Esophagus muscularis mucosa (tissue), 4 donors: Measurements from ENCODE around the gene NEK8. TPM values are rescaled to one million over a fixed set of nuclear protein-coding genes. Genes with fewer than 3 reads are reported as not detected.

ENCODE experiments used
- DNase-seq: peaks from one replicate; pipeline ENCODE4 v3.0.0-alpha.2; 2017; ENCODE audit errors: extremely low spot score
- H3K27ac ChIP-seq, 4 donors: fragments of 200-600 bp; sonication (generic); replicated peaks in 1 of 4; 1 replicate in 3 of 4; 2 replicates in 1 of 4; pipeline ENCODE4 v1.5.1; 2016 to 2019; ENCODE audit warnings: mild to moderate bottlenecking in 1 of 4
- H3K27me3 ChIP-seq, 4 donors: fragments of 200-600 bp; sonication (generic); one replicate each; pipeline versions ENCODE4 v1.5.1 to v1.6.0; 2016 to 2019
- H3K36me3 ChIP-seq, 4 donors: fragments of 200-600 bp; sonication (generic); one replicate each; pipeline ENCODE4 v1.5.1; 2016 to 2019
- H3K4me1 ChIP-seq, 4 donors: fragments of 200-600 bp; sonication (generic); one replicate each; pipeline ENCODE4 v1.5.1; 2016 to 2019
- H3K4me3 ChIP-seq, 4 donors: fragments of 200-600 bp; sonication (generic); 1 replicate in 2 of 4; 2 replicates in 2 of 4; pipeline ENCODE4 v1.5.1; 2016 to 2019; ENCODE audit warnings: mild to moderate bottlenecking in 4 of 4, moderate library complexity in 1 of 4
- H3K9me3 ChIP-seq, 4 donors: fragments of 200-600 bp; sonication (generic); 1 replicate in 3 of 4; 2 replicates in 1 of 4; pipeline ENCODE4 v1.5.1; 2016 to 2019
- EP300 ChIP-seq: sonication (generic); formaldehyde crosslinking; IDR thresholded peaks from one replicate; pipeline ENCODE4 v1.6.1; 2017; ENCODE audit warnings: antibody characterized with exemption
- POLR2A ChIP-seq: fragments of 450-650 bp; IDR thresholded peaks from one replicate; pipeline ENCODE4 v1.6.1; 2017; ENCODE audit warnings: antibody characterized with exemption, moderate library complexity, mild to moderate bottlenecking, low read depth
- POLR2AphosphoS5 ChIP-seq, 2 donors: sonication (generic); formaldehyde crosslinking; IDR thresholded peaks; one replicate each; pipeline ENCODE4 v1.6.1; 2017; ENCODE audit warnings: antibody characterized with exemption in 2 of 2
- WGBS: methylation state at CpG from one replicate; pipeline ENCODE4 v1.1.5; 2018; 5-methylcytosine and 5-hydroxymethylcytosine counted together
- intact Hi-C: fragments of 100-400 bp; cut with DNase I; formaldehyde crosslinking; loops from one replicate; pipeline ENCODE4 v1.15.1; 2023
- total RNA-seq, 4 donors: library from RNA; depleted of rRNA; stranded (reverse); fragments of >200 nt; gene quantifications; one replicate each; pipeline versions ENCODE4 v1.1.0 to v1.2.1, GENCODE V29; 2016
- TF ChIP-seq, protein P1 (sequence below), 3 experiments: fragments of 200-600 bp in 2 of 3; fragments of 450-650 bp in 1 of 3; sonication (generic) in 2 of 3; IDR thresholded peaks; one replicate each; pipeline ENCODE4 v1.5.1; 2017 to 2019; ENCODE audit warnings: antibody characterized with exemption in 3 of 3, mild to moderate bottlenecking in 2 of 3, moderate library complexity in 1 of 3

NEK8 gene
- 1 to 10 TPM in 3 of 4 donors, under 1 TPM in 1; 0.83 to 2.1 (median 1.6) TPM for total RNA-seq

DNA sequence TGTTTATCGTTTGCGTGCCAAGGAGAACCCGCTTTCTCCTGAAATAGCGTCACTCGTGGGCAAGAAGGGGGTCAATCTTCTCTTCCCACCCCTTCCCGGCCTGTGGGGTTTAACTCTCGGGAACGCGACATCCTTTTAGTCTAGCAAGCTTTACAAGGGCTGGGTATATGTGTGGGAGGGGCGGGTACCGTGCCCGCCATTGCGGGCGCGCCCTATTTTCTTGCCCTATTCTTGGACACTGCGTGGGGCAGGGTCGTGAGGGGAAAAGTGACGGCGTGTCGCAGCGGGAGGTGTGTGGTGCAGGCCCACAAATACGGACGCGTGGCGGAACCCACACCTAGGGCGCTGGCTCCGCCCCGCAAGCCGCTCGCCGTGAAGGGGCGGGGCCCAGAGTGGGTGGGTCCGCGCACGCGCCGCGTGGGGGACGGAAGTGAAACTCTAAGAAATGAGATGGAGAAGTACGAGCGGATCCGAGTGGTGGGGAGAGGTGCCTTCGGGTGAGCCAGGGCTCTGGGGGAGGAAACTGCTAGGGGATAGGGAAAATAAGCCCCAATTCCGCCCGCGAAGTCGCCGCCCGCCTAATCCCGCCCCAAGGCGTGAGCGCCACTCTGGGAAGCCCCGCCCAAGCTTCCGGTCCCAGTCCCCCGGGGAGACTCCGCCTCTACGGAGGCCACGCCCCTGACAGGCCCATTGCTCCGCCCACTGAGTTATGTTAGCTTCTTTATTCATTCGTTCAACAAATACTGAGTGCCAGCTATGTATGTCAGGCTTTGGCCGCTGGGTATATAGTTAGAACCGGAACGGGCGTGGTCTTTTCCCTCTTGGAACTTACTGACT lies at the start of gene NEK8:
TSS of gene NEK8 (plus strand) at position 425 of the 837 bp plus-strand sequence. CDS start at position 451, 26 bp downstream.
- Histone ChIP-seq H3K4me1 (peaks cover 21 to 41% (median 40%) of the 10 kb centered on the region in 4 donors), H3K36me3 (peaks cover 9 to 15% (median 14%) of the 10 kb centered on the region in 4 donors), H3K27me3 (no peaks in the 10 kb centered on the region), H3K4me3 (peak within 1 kb of the TSS; percentile 72 to 98 (median 76)), H3K27ac (peak within 1 kb of the TSS; percentile 95 to 98 (median 96)), H3K9me3 (no peaks in the 10 kb centered on the region)
- intact Hi-C loops = loop anchor here (2.0 kb wide), 1 partner anchor 14 kb away; no protein-coding TSS in a partner anchor
- peak; percentile 99 for DNase-seq
- TF ChIP-seq POLR2A (peak; percentile 28), EP300 (no peak), POLR2AphosphoS5 (IDR thresholded peaks at IDR 0.05) (peak; percentile 64 to 91)
- TF ChIP-seq, protein P1, sequence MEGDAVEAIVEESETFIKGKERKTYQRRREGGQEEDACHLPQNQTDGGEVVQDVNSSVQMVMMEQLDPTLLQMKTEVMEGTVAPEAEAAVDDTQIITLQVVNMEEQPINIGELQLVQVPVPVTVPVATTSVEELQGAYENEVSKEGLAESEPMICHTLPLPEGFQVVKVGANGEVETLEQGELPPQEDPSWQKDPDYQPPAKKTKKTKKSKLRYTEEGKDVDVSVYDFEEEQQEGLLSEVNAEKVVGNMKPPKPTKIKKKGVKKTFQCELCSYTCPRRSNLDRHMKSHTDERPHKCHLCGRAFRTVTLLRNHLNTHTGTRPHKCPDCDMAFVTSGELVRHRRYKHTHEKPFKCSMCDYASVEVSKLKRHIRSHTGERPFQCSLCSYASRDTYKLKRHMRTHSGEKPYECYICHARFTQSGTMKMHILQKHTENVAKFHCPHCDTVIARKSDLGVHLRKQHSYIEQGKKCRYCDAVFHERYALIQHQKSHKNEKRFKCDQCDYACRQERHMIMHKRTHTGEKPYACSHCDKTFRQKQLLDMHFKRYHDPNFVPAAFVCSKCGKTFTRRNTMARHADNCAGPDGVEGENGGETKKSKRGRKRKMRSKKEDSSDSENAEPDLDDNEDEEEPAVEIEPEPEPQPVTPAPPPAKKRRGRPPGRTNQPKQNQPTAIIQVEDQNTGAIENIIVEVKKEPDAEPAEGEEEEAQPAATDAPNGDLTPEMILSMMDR (IDR thresholded peaks at IDR 0.05) = peak in 1 of 3 experiments; percentile 6
- WGBS = under 1% methylated on average over 60 of the region's 64 CpGs

DNA sequence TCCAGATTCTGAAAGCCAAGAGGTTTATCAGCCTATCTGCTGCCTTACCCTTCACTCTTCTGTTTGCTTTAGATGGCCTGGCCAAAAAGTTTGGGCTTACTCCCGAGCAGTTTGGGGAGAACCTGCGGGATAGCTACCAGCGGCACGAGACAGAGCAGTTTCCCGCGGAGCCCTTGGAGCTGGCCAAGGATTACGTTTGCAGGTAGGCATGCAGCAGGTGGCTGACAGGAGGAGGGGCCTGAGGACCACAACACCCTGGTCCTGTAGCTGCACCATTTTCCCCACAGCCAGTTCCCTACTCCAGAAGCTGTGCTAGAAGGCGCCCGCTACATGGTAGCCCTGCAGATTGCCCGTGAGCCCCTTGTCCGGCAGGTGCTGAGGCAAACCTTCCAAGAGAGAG lies 45.9 kb upstream of the NEK8 start:
- 98% methylated on average over 7 of the region's 11 CpGs for WGBS
- H3K27me3 ChIP-seq = no peaks in the 10 kb centered on the region
- intact Hi-C loops = no loop called here
- H3K36me3 ChIP-seq = peaks cover 100% of the 10 kb centered on the region in 4 donors
- H3K4me1 ChIP-seq = no peaks in the 10 kb centered on the region
- no peaks in the 10 kb centered on the region for H3K9me3 ChIP-seq
- TF ChIP-seq, protein P1 (IDR thresholded peaks at IDR 0.05) = no peak
- no peak for TF ChIP-seq POLR2AphosphoS5 (IDR thresholded peaks at IDR 0.05)
- no peak for TF ChIP-seq POLR2A
- no peak for TF ChIP-seq EP300
- no peak overlapping the region for H3K4me3 ChIP-seq
- no peak overlapping the region for H3K27ac ChIP-seq
- no peak for DNase-seq

DNA sequence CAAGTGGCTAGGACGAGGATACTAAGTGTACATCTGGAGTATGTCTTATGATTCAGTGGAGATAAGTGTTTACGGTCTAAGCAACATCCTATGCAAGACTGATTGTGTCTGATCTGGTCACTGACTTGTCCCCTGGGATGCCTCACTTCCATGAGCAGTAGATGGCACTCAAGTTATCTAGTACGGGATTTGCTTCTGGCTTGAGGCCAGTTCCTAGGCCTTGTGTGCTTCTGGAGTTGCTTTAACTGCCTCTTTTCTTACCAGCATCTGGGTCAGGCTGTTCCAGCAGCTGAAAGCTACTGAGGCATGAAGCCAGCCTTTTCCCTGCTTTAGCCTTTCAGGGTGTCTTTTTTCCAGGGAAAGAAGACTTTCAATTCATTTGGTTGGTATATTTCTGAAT lies 43.6 kb upstream of the NEK8 start:
- TF ChIP-seq POLR2A (no peak), POLR2AphosphoS5 (IDR thresholded peaks at IDR 0.05) (no peak), EP300 (no peak)
- TF ChIP-seq, protein P1 (IDR thresholded peaks at IDR 0.05) = no peak
- 50% methylated on average over 3 of the region's 3 CpGs for WGBS
- no peaks in the 10 kb centered on the region for H3K4me1 ChIP-seq
- H3K36me3 ChIP-seq = peaks cover 100% of the 10 kb centered on the region in 4 donors
- H3K27me3 ChIP-seq = no peaks in the 10 kb centered on the region
- intact Hi-C loops = no loop called here
- H3K4me3 ChIP-seq = no peak overlapping the region
- no peak overlapping the region for H3K27ac ChIP-seq
- no peaks in the 10 kb centered on the region for H3K9me3 ChIP-seq
- no peak for DNase-seq

DNA sequence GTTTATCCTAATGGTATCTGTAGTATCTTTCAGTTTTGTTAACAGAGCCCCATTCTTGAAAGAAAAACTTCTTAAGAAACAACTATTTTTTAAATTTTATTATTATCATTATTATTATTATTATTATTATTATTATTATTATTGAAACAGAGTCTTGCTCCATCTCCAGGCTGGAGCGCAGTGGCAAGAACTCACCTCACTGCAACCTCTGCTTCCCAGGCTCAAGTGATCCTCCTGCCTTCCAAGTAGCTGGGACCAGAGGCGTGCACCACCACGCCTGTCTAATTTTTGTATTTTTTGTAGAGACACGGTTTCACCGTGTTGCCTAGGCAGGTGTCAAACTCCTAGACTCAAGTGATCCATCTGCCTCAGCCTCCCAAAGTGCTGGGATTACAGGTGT lies 43.2 kb upstream of the NEK8 start:
- intact Hi-C loops = no loop called here
- no peak for DNase-seq

More for the DNA sequence above, 43.2 kb upstream of the NEK8 start:
- Histone ChIP-seq H3K4me1 (no peaks in the 10 kb centered on the region), H3K9me3 (no peaks in the 10 kb centered on the region), H3K27me3 (no peaks in the 10 kb centered on the region), H3K27ac (no peak overlapping the region), H3K4me3 (no peak overlapping the region), H3K36me3 (peaks cover 100% of the 10 kb centered on the region in 4 donors)
- TF ChIP-seq EP300 (no peak), POLR2AphosphoS5 (IDR thresholded peaks at IDR 0.05) (no peak), POLR2A (no peak)
- TF ChIP-seq, protein P1 (IDR thresholded peaks at IDR 0.05) = no peak
- 94% methylated on average over 5 of the region's 5 CpGs for WGBS
